Peyer's patch (tissue), 4 donors: ENCODE results near the gene EPS8L1. TPM values are rescaled to one million over a fixed set of nuclear protein-coding genes. Genes with fewer than 3 reads are reported as not detected.
A peak's percentile ranks its signal among the peaks of the same experiment; 100 is the strongest.

Source experiments
- DNase-seq, 3 donors: peaks; one replicate each; pipeline ENCODE4 v3.0.0-alpha.2; 2017 to 2019
- H3K27ac ChIP-seq, 4 donors: fragments of 200-600 bp; sonication (generic); one replicate each; pipeline ENCODE4 v1.5.1; 2016 to 2019
- H3K27me3 ChIP-seq, 2 donors: fragments of 200-600 bp; sonication (generic); one replicate each; pipeline ENCODE4 v1.5.1; 2019
- H3K36me3 ChIP-seq, 3 donors: fragments of 200-600 bp; sonication (generic); one replicate each; pipeline ENCODE4 v1.5.1; 2016 to 2019
- H3K4me1 ChIP-seq, 4 donors: fragments of 200-600 bp; sonication (generic); one replicate each; pipeline ENCODE4 v1.5.1; 2016 to 2019
- H3K4me3 ChIP-seq, 4 donors: fragments of 200-600 bp; sonication (generic); 1 replicate in 3 of 4; 2 replicates in 1 of 4; pipeline ENCODE4 v1.5.1; 2016 to 2019; ENCODE audit warnings: mild to moderate bottlenecking in 1 of 4
- H3K9me3 ChIP-seq, 4 donors: fragments of 200-600 bp; sonication (generic); one replicate each; pipeline ENCODE4 v1.5.1; 2016 to 2019; ENCODE audit warnings: mild to moderate bottlenecking in 1 of 4
- POLR2A ChIP-seq, 2 donors: fragments of 450-650 bp; IDR thresholded peaks; one replicate each; pipeline ENCODE4 v1.5.1; 2017; ENCODE audit warnings: antibody characterized with exemption in 2 of 2, mild to moderate bottlenecking in 2 of 2, moderate library complexity in 2 of 2
- total RNA-seq, 4 donors: library from RNA; depleted of rRNA; stranded (reverse); fragments of >200 nt; gene quantifications; one replicate each; pipeline ENCODE4 v1.1.0, GENCODE V29; 2016
- TF ChIP-seq, protein P1 (sequence below), 6 experiments: fragments of 450-650 bp in 4 of 6; fragments of 200-600 bp in 2 of 6; sonication (generic) in 1 of 6; IDR thresholded peaks; one replicate each; pipeline ENCODE4 v1.5.1; 2017 to 2019; ENCODE audit warnings: antibody characterized with exemption in 6 of 6, mild to moderate bottlenecking in 3 of 6, moderate library complexity in 1 of 6

Gene EPS8L1
- total RNA-seq, 4 donors from 2014 or later: 5.0 to 43.8 (median 23.1) TPM

DNA sequence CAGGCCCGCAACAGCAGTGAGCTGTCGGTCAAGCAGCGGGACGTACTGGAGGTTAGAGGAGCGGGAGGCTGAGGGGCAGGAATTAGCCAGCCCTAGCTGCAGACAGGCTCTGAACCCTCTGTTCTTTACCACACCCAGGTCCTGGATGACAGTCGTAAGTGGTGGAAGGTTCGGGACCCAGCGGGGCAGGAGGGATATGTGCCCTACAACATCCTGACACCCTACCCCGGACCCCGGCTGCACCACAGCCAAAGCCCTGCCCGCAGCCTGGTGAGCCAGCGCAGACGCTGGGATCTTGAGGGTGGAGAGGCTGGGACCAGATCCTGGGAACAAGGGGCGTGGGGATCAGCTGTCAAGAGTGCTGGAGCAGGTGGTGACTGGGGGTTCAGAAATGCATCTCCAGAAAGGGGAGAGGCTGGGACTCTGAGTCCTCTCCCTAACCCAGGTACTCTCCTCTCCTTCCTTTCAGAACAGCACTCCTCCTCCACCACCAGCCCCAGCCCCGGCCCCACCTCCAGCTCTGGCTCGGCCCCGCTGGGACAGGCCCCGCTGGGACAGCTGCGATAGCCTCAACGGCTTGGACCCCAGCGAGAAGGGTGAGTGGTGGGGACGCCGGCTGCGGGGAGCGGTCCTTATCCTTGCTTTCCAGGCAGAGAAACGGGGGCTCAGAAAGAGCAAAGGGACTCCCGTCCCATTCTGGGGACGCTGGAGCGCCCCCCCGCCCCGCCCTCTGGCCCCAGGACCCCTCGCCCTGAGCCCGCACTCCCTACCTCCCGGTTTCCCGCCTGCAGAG, 10.4 kb downstream of the EPS8L1 start:
- TF ChIP-seq, protein P1, sequence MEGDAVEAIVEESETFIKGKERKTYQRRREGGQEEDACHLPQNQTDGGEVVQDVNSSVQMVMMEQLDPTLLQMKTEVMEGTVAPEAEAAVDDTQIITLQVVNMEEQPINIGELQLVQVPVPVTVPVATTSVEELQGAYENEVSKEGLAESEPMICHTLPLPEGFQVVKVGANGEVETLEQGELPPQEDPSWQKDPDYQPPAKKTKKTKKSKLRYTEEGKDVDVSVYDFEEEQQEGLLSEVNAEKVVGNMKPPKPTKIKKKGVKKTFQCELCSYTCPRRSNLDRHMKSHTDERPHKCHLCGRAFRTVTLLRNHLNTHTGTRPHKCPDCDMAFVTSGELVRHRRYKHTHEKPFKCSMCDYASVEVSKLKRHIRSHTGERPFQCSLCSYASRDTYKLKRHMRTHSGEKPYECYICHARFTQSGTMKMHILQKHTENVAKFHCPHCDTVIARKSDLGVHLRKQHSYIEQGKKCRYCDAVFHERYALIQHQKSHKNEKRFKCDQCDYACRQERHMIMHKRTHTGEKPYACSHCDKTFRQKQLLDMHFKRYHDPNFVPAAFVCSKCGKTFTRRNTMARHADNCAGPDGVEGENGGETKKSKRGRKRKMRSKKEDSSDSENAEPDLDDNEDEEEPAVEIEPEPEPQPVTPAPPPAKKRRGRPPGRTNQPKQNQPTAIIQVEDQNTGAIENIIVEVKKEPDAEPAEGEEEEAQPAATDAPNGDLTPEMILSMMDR (IDR thresholded peaks at IDR 0.05): no peak
- TF ChIP-seq POLR2A (IDR thresholded peaks at IDR 0.05): no peak
- peaks cover 0 to 11% (median 0%) of the 10 kb centered on the region in 3 donors for H3K36me3 ChIP-seq

DNA sequence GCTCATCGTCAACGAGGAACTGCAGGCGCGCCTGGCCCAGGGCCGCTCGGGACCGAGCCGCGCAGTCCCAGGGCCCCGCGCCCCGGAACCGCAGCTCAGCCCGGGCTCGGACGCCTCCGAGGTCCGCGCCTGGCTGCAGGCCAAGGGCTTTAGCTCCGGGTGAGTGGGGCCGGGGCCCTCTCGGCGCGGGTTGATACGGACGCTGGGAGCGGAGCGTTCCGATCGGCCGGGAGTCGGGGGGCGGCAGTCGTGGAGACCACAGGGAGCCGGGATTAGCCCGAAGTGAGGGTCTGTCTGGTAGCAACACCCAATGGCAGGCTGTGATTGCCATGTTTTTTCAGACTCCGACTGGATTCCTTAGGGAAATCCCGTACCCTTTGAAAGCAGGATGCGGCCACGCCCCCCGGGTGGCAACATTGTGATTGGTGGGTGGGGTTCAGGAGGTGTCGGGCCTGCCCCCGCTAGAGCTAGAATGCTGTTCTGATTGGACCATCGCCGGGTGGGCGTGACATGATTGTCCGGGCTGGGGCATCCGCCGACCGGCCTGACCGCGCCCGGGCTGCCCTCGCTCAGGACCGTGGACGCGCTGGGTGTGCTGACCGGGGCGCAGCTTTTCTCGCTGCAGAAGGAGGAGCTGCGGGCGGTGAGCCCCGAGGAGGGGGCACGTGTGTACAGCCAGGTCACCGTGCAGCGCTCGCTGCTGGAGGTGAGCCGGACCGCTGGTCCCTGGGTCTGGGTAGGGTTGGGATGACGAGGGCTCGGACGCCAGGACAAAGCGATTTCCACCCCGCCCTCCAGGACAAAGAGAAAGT, 11.3 kb downstream of the EPS8L1 start:
- peaks cover 0 to 8% (median 0%) of the 10 kb centered on the region in 4 donors for H3K9me3 ChIP-seq
- peak overlapping the region; percentile 24 to 49 (median 42) for H3K4me3 ChIP-seq
- peaks cover 0 to 5% of the 10 kb centered on the region in 2 donors for H3K27me3 ChIP-seq
- peaks cover 0 to 19% (median 0%) of the 10 kb centered on the region in 3 donors for H3K36me3 ChIP-seq
- H3K27ac ChIP-seq: peak overlapping the region in 2 of 4 donors; percentile 25 to 28
- TF ChIP-seq, protein P1 (IDR thresholded peaks at IDR 0.05): no peak
- TF ChIP-seq POLR2A (IDR thresholded peaks at IDR 0.05): no peak
- peaks cover 0 to 30% (median 13%) of the 10 kb centered on the region in 4 donors for H3K4me1 ChIP-seq
- peak; percentile 71 to 92 (median 90) for DNase-seq

More for the DNA sequence above, 10.4 kb downstream of the EPS8L1 start:
- peak in 1 of 3 donors; percentile 50 for DNase-seq
- H3K27me3 ChIP-seq: peaks cover 0 to 7% of the 10 kb centered on the region in 2 donors
- no peak overlapping the region for H3K27ac ChIP-seq
- peaks cover 0 to 36% (median 17%) of the 10 kb centered on the region in 4 donors for H3K4me1 ChIP-seq
- peaks cover 0 to 14% (median 0%) of the 10 kb centered on the region in 4 donors for H3K9me3 ChIP-seq
- peak overlapping the region in 3 of 4 donors; percentile 37 to 49 (median 46) for H3K4me3 ChIP-seq

DNA sequence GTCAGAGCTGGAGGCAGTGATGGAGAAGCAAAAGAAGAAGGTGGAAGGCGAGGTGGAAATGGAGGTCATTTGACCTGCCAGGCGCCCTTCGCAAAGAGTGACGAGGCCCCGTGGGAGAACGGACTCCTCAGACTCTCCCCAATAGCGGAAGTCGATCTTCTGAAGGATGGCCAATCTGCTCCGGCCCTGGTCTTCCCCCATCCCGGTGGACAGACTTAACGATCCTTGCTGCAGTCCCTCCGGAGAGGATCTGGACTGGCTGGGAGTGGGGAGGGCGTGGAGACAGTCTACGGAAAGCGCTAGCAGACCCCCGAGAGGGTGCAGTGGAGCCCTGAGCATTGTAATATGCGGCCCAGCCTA, 11.9 kb downstream of the EPS8L1 start:
- peak overlapping the region; percentile 24 to 49 (median 42) for H3K4me3 ChIP-seq
- H3K27ac ChIP-seq: peak overlapping the region in 2 of 4 donors; percentile 25 to 28
- TF ChIP-seq POLR2A (IDR thresholded peaks at IDR 0.05): no peak
- TF ChIP-seq, protein P1 (IDR thresholded peaks at IDR 0.05): no peak
- no peaks in the 10 kb centered on the region for H3K27me3 ChIP-seq
- peak in 1 of 3 donors; percentile 48 for DNase-seq
- H3K36me3 ChIP-seq: peaks cover 0 to 25% (median 0%) of the 10 kb centered on the region in 3 donors
- H3K9me3 ChIP-seq: peaks cover 0 to 3% (median 0%) of the 10 kb centered on the region in 4 donors
- H3K4me1 ChIP-seq: peaks cover 0 to 25% (median 12%) of the 10 kb centered on the region in 4 donors

DNA sequence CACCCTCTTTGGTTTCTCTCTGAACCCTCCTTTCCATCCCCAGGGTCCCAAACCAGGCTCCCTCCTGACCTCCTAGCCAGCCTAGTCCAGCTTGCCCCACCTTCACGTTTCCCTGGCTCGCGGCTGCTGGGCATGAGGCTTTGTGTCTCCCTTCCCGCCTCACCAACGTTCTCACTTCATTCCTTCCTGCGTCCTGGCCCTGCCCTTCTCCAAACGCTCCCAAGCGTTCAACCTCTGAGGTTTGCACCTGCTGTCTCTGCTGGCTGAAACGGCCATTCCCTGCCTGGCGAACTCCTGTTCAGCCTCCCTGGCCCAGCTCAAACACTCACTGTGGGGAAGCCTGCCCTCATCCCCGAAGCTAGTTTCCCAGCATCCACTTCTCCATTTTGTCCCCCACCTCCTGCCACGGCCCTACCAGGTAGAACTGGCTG, 12.4 kb downstream of the EPS8L1 start:
- no peak for TF ChIP-seq POLR2A (IDR thresholded peaks at IDR 0.05)
- peaks cover 0 to 30% (median 0%) of the 10 kb centered on the region in 3 donors for H3K36me3 ChIP-seq
- DNase-seq: no peak
- H3K4me1 ChIP-seq: peaks cover 0 to 25% (median 12%) of the 10 kb centered on the region in 4 donors
- H3K4me3 ChIP-seq: peak overlapping the region in 1 of 4 donors; percentile 49
- no peaks in the 10 kb centered on the region for H3K9me3 ChIP-seq
- H3K27me3 ChIP-seq: no peaks in the 10 kb centered on the region
- H3K27ac ChIP-seq: no peak overlapping the region

DNA sequence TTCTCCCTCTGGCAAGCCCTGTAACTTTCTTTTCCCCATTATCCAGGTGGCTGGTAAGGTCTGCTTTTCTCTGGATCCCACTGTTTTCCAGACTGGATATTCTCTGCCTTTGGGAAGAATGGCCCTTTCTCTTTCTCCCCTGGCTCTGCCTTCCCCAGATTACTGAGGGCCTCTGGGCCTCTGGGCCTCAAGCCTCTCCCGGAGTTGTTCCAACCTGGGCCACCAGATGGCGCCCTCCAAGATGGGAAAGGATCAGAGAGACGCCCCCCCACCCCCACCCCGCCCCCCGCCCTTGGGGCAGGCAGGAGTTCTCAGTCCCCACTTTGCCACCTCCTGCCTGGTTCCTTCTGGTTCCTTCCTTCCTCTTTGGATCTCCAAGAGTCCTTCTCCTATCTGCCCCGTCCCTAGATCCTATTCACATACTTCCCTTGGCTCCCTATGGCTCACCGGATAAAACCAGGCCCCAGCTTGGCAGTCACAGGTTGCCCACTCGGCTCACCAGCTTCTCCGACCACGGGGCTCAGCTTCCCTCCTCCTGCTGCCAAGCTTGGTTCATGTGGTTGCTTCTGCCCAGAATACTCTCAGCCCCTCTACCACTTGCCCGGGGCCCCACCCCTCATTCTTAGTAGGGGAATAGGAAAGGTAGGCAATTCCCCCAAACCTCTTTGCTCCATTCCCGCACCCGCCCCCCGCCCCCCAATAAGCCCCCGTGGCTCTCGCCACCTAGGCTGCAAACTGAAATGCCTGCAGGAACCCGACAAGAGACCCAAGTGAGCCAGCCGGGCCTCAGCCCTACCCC, 13.1 kb downstream of the EPS8L1 start:
- peak; percentile 72 to 89 (median 83) for DNase-seq
- H3K4me3 ChIP-seq: no peak overlapping the region
- H3K27me3 ChIP-seq: no peaks in the 10 kb centered on the region
- peaks cover 0 to 31% (median 0%) of the 10 kb centered on the region in 3 donors for H3K36me3 ChIP-seq
- no peak overlapping the region for H3K27ac ChIP-seq
- no peaks in the 10 kb centered on the region for H3K9me3 ChIP-seq
- peaks cover 0 to 25% (median 12%) of the 10 kb centered on the region in 4 donors for H3K4me1 ChIP-seq
- TF ChIP-seq, protein P1 (IDR thresholded peaks at IDR 0.05): peak; percentile 17 to 93 (median 47)
- no peak for TF ChIP-seq POLR2A (IDR thresholded peaks at IDR 0.05)
